HG02588 (cell line): ENCODE results near the gene TMC1.

ENCODE experiments used
- ATAC-seq: cut with Tn5 transposase; IDR thresholded peaks from one replicate; pipeline ENCODE4 v1.9.1; 2021; ENCODE audit warnings: mild to moderate bottlenecking, moderate library complexity; ENCODE audit not compliant: unreplicated experiment

The TMC1 gene

GRCh38 chr9:72565535-72565934 lies 44.1 kb downstream of the TMC1 start:
- ATAC-seq = no peak

GRCh38 chr9:72574156-72574810 lies 52.9 kb downstream of the TMC1 start:
- no peak for ATAC-seq

- no peak for ATAC-seq
These were observed 54.3 kb downstream of the TMC1 start for GRCh38 chr9:72575666-72576065.

- no peak for ATAC-seq
These were observed 54.7 kb downstream of the TMC1 start for GRCh38 chr9:72576087-72576486.

- ATAC-seq = no peak
These were observed 55.9 kb downstream of the TMC1 start for GRCh38 chr9:72577212-72577753.

GRCh38 chr9:72579190-72579589 lies 57.8 kb downstream of the TMC1 start:
- ATAC-seq = no peak

- no peak for ATAC-seq
These were observed 58.6 kb downstream of the TMC1 start for GRCh38 chr9:72579880-72580550.

- no peak for ATAC-seq
These were observed 60.3 kb downstream of the TMC1 start for GRCh38 chr9:72581694-72582093.

- no peak for ATAC-seq
These were observed 62.0 kb downstream of the TMC1 start for GRCh38 chr9:72583370-72583769.

GRCh38 chr9:72586388-72587130 lies 65.2 kb downstream of the TMC1 start:
- ATAC-seq = peak; percentile 55

- no peak for ATAC-seq
These were observed 66.9 kb downstream of the TMC1 start for GRCh38 chr9:72588336-72588735.

GRCh38 chr9:72589667-72590521 lies 68.5 kb downstream of the TMC1 start:
- ATAC-seq = no peak

- ATAC-seq = no peak
These were observed 69.4 kb downstream of the TMC1 start for GRCh38 chr9:72590824-72591223.

GRCh38 chr9:72592502-72593403 lies 71.3 kb downstream of the TMC1 start:
- ATAC-seq = peak; percentile 72

- ATAC-seq = no peak
These were observed 75.2 kb downstream of the TMC1 start for GRCh38 chr9:72596451-72597180.

- no peak for ATAC-seq
These were observed 75.7 kb downstream of the TMC1 start for GRCh38 chr9:72597181-72597517.

GRCh38 chr9:72597601-72598000 lies 76.2 kb downstream of the TMC1 start:
- no peak for ATAC-seq

GRCh38 chr9:72598639-72599038 lies 77.2 kb downstream of the TMC1 start:
- no peak for ATAC-seq

- ATAC-seq = no peak
These were observed 78.6 kb downstream of the TMC1 start for GRCh38 chr9:72599874-72600534.
